NCI-H82 treated with DMSO at 0.1 percent for 48 hours (cell line): Measurements from ENCODE around the gene EXOC3.

Experiments
- DNase-seq: peaks from one replicate; lab custom pipeline; 2025; ENCODE audit not compliant: unreplicated experiment; lab: John Stamatoyannopoulos, UW

The EXOC3 gene

GRCh38 chr5:456351-457194, 13.6 kb downstream of the EXOC3 start:
- DNase-seq: no peak

GRCh38 chr5:457195-457961, 14.4 kb downstream of the EXOC3 start:
- no peak for DNase-seq

- DNase-seq: no peak
Observed at GRCh38 chr5:458547-459353, 15.8 kb downstream of the EXOC3 start.

GRCh38 chr5:459562-460272, 16.7 kb downstream of the EXOC3 start:
- no peak for DNase-seq

GRCh38 chr5:460273-460625, 17.3 kb downstream of the EXOC3 start:
- DNase-seq: no peak

GRCh38 chr5:462051-462481, 19.1 kb downstream of the EXOC3 start:
- DNase-seq: no peak

- no peak for DNase-seq
Observed at GRCh38 chr5:463301-463700, 20.3 kb downstream of the EXOC3 start.

GRCh38 chr5:463952-464351, 21.0 kb downstream of the EXOC3 start:
- DNase-seq: no peak

- DNase-seq: no peak
Observed at GRCh38 chr5:464446-464842, 21.5 kb downstream of the EXOC3 start.

- no peak for DNase-seq
Observed at GRCh38 chr5:464843-465590, 22.0 kb downstream of the EXOC3 start.

GRCh38 chr5:465591-466403, 22.8 kb downstream of the EXOC3 start:
- no peak for DNase-seq

- DNase-seq: no peak
Observed at GRCh38 chr5:466661-467310, 23.8 kb downstream of the EXOC3 start.

- DNase-seq: no peak
Observed at GRCh38 chr5:468401-468800, 25.4 kb downstream of the EXOC3 start.

GRCh38 chr5:469752-470483, 26.9 kb downstream of the EXOC3 start:
- no peak for DNase-seq

GRCh38 chr5:470961-471749, 28.2 kb downstream of the EXOC3 start:
- no peak for DNase-seq

GRCh38 chr5:471750-472058, 28.7 kb downstream of the EXOC3 start:
- DNase-seq: no peak

- no peak for DNase-seq
Observed at GRCh38 chr5:472076-472655, 29.2 kb downstream of the EXOC3 start.
